Esophagus muscularis mucosa (tissue), 4 donors: Measurements from ENCODE around the gene ZC3H6. TPM values are rescaled to one million over a fixed set of nuclear protein-coding genes. Genes with fewer than 3 reads are reported as not detected.

Experiments
- DNase-seq: peaks from one replicate; pipeline ENCODE4 v3.0.0-alpha.2; 2017; ENCODE audit errors: extremely low spot score
- H3K27ac ChIP-seq, 4 donors: fragments of 200-600 bp; sonication (generic); replicated peaks in 1 of 4; 1 replicate in 3 of 4; 2 replicates in 1 of 4; pipeline ENCODE4 v1.5.1; 2016 to 2019; ENCODE audit warnings: mild to moderate bottlenecking in 1 of 4
- H3K27me3 ChIP-seq, 4 donors: fragments of 200-600 bp; sonication (generic); one replicate each; pipeline versions ENCODE4 v1.5.1 to v1.6.0; 2016 to 2019
- H3K36me3 ChIP-seq, 4 donors: fragments of 200-600 bp; sonication (generic); one replicate each; pipeline ENCODE4 v1.5.1; 2016 to 2019
- H3K4me1 ChIP-seq, 4 donors: fragments of 200-600 bp; sonication (generic); one replicate each; pipeline ENCODE4 v1.5.1; 2016 to 2019
- H3K4me3 ChIP-seq, 4 donors: fragments of 200-600 bp; sonication (generic); 1 replicate in 2 of 4; 2 replicates in 2 of 4; pipeline ENCODE4 v1.5.1; 2016 to 2019; ENCODE audit warnings: mild to moderate bottlenecking in 4 of 4, moderate library complexity in 1 of 4
- H3K9me3 ChIP-seq, 4 donors: fragments of 200-600 bp; sonication (generic); 1 replicate in 3 of 4; 2 replicates in 1 of 4; pipeline ENCODE4 v1.5.1; 2016 to 2019
- CTCF ChIP-seq, 3 experiments: fragments of 200-600 bp in 2 of 3; fragments of 450-650 bp in 1 of 3; sonication (generic) in 2 of 3; IDR thresholded peaks; one replicate each; pipeline ENCODE4 v1.5.1; 2017 to 2019; ENCODE audit warnings: antibody characterized with exemption in 3 of 3, mild to moderate bottlenecking in 2 of 3, moderate library complexity in 1 of 3
- EP300 ChIP-seq: sonication (generic); formaldehyde crosslinking; IDR thresholded peaks from one replicate; pipeline ENCODE4 v1.6.1; 2017; ENCODE audit warnings: antibody characterized with exemption
- POLR2A ChIP-seq: fragments of 450-650 bp; IDR thresholded peaks from one replicate; pipeline ENCODE4 v1.6.1; 2017; ENCODE audit warnings: antibody characterized with exemption, moderate library complexity, mild to moderate bottlenecking, low read depth
- POLR2AphosphoS5 ChIP-seq, 2 donors: sonication (generic); formaldehyde crosslinking; IDR thresholded peaks; one replicate each; pipeline ENCODE4 v1.6.1; 2017; ENCODE audit warnings: antibody characterized with exemption in 2 of 2
- WGBS: methylation state at CpG from one replicate; pipeline ENCODE4 v1.1.5; 2018; 5-methylcytosine and 5-hydroxymethylcytosine counted together
- intact Hi-C: fragments of 100-400 bp; cut with DNase I; formaldehyde crosslinking; loops from one replicate; pipeline ENCODE4 v1.15.1; 2023
- total RNA-seq, 4 donors: library from RNA; depleted of rRNA; stranded (reverse); fragments of >200 nt; gene quantifications; one replicate each; pipeline versions ENCODE4 v1.1.0 to v1.2.1, GENCODE V29; 2016

Gene ZC3H6
- total RNA-seq, 4 donors from 2014 or later: 12.8 to 22.0 (median 16.8) TPM

GRCh38 chr2:112256654-112257053, 18.7 kb upstream of the ZC3H6 start:
- TF ChIP-seq POLR2A (no peak), CTCF (IDR thresholded peaks at IDR 0.05) (no peak), EP300 (no peak), POLR2AphosphoS5 (IDR thresholded peaks at IDR 0.05) (no peak)
- Histone ChIP-seq H3K4me1 (peaks cover 4 to 29% (median 25%) of the 10 kb centered on the region in 4 donors), H3K4me3 (no peak overlapping the region), H3K9me3 (no peaks in the 10 kb centered on the region), H3K36me3 (no peaks in the 10 kb centered on the region), H3K27me3 (no peaks in the 10 kb centered on the region), H3K27ac (no peak overlapping the region)
- intact Hi-C loops: loop anchor here (10.0 kb wide), 1 partner anchor 202 kb away; the partner anchor contains the start of gene TMEM87B
- DNase-seq: no peak
- 89% methylated on average over 2 of the region's 2 CpGs for WGBS

GRCh38 chr2:112257575-112257974, 17.8 kb upstream of the ZC3H6 start:
- DNase-seq: no peak
- WGBS: 86% methylated on average over 4 of the region's 4 CpGs
- H3K36me3 ChIP-seq: no peaks in the 10 kb centered on the region
- no peaks in the 10 kb centered on the region for H3K9me3 ChIP-seq
- no peaks in the 10 kb centered on the region for H3K27me3 ChIP-seq
- TF ChIP-seq EP300: no peak
- TF ChIP-seq CTCF (IDR thresholded peaks at IDR 0.05): no peak
- no peak for TF ChIP-seq POLR2A
- no peak for TF ChIP-seq POLR2AphosphoS5 (IDR thresholded peaks at IDR 0.05)
- intact Hi-C loops: loop anchor here (10.0 kb wide), 1 partner anchor 203 kb away; the partner anchor contains the start of gene TMEM87B
- no peak overlapping the region for H3K4me3 ChIP-seq
- peaks cover 4 to 29% (median 24%) of the 10 kb centered on the region in 4 donors for H3K4me1 ChIP-seq
- H3K27ac ChIP-seq: no peak overlapping the region

GRCh38 chr2:112259509-112260294, 15.7 kb upstream of the ZC3H6 start:
- 28% methylated on average over 11 of the region's 15 CpGs for WGBS
- Histone ChIP-seq H3K4me1 (peaks cover 4 to 15% (median 15%) of the 10 kb centered on the region in 4 donors), H3K27me3 (no peaks in the 10 kb centered on the region), H3K9me3 (no peaks in the 10 kb centered on the region), H3K4me3 (peak overlapping the region in 2 of 4 donors; percentile 1 to 7), H3K27ac (peak overlapping the region in 1 of 4 donors; percentile 25), H3K36me3 (no peaks in the 10 kb centered on the region)
- no peak for DNase-seq
- TF ChIP-seq EP300 (no peak), CTCF (IDR thresholded peaks at IDR 0.05) (peak in 2 of 3 experiments; percentile 94), POLR2AphosphoS5 (IDR thresholded peaks at IDR 0.05) (peak; percentile 62 to 73), POLR2A (no peak)
- intact Hi-C loops: loop anchor here (10.0 kb wide), 1 partner anchor 205 kb away; the partner anchor contains the start of gene TMEM87B

GRCh38 chr2:112260295-112260625, 15.1 kb upstream of the ZC3H6 start:
- DNase-seq: no peak
- H3K27me3 ChIP-seq: no peaks in the 10 kb centered on the region
- intact Hi-C loops: no loop called here
- H3K36me3 ChIP-seq: no peaks in the 10 kb centered on the region
- peaks cover 3 to 14% (median 13%) of the 10 kb centered on the region in 4 donors for H3K4me1 ChIP-seq
- H3K27ac ChIP-seq: no peak overlapping the region
- no peaks in the 10 kb centered on the region for H3K9me3 ChIP-seq
- 92% methylated on average over 3 of the region's 3 CpGs for WGBS
- no peak for TF ChIP-seq POLR2AphosphoS5 (IDR thresholded peaks at IDR 0.05)
- TF ChIP-seq EP300: no peak
- no peak for TF ChIP-seq POLR2A
- no peak for TF ChIP-seq CTCF (IDR thresholded peaks at IDR 0.05)
- H3K4me3 ChIP-seq: no peak overlapping the region
